HUES64 (cell line): Measurements from ENCODE around the gene DDX6.
A peak's percentile ranks its signal among the peaks of the same experiment; 100 is the strongest.
"Not testable (repeated sequence)": the region's sequence is repeated elsewhere in the genome, so short reads cannot be mapped to it uniquely, and the experiment has no call there.

Source experiments
- H3K27ac ChIP-seq: 2 replicates; pipeline ENCODE4 v1.7.0; 2013; ENCODE audit warnings: low read depth, low read length, inconsistent platforms
- H3K27me3 ChIP-seq: 2 replicates; pipeline ENCODE4 v1.6.1; 2013; ENCODE audit warnings: mild to moderate bottlenecking, low read length; ENCODE audit not compliant: insufficient read depth
- H3K36me3 ChIP-seq: 2 replicates; pipeline ENCODE4 v1.6.1; 2013; ENCODE audit warnings: mild to moderate bottlenecking, low read length; ENCODE audit not compliant: insufficient read depth
- H3K4me1 ChIP-seq: 2 replicates; pipeline ENCODE4 v1.6.1; 2013; ENCODE audit warnings: mild to moderate bottlenecking, low read length, moderate library complexity; ENCODE audit not compliant: insufficient read depth
- H3K4me3 ChIP-seq: 2 replicates; pipeline ENCODE4 v1.5.1; 2013; ENCODE audit warnings: mild to moderate bottlenecking, low read length, moderate library complexity
- H3K9ac ChIP-seq: 2 replicates; pipeline ENCODE4 v1.6.1; 2013; ENCODE audit warnings: mild to moderate bottlenecking, low read depth, low read length
- H3K9me3 ChIP-seq: 2 replicates; pipeline ENCODE4 v1.6.1; 2013; ENCODE audit warnings: low read depth, low read length; ENCODE audit not compliant: insufficient read depth
- WGBS: fragments of 150-250, 120-280 bp; methylation state at CpG from one replicate; pipeline ENCODE4 v1.1.7; 2013; ENCODE audit warnings: missing lambda C conversion rate; 5-methylcytosine and 5-hydroxymethylcytosine counted together

DDX6 gene

GRCh38 chr11:118735203-118735602, 55.8 kb downstream of the DDX6 start:
- 92% methylated on average over 2 of the region's 2 CpGs for WGBS
- peaks cover 21% of the 10 kb centered on the region for H3K9me3 ChIP-seq
- H3K27ac ChIP-seq, result no peak overlapping the region
- peaks cover 21% of the 10 kb centered on the region for H3K36me3 ChIP-seq
- H3K27me3 ChIP-seq, result no peaks in the 10 kb centered on the region
- H3K4me1 ChIP-seq, result peaks cover 6% of the 10 kb centered on the region; the same call in 1 of the 2 replicates
- H3K4me3 ChIP-seq, result no peak overlapping the region
- H3K9ac ChIP-seq, result no peak overlapping the region

GRCh38 chr11:118734031-118734430, 56.9 kb downstream of the DDX6 start:
- no peaks in the 10 kb centered on the region for H3K27me3 ChIP-seq
- H3K36me3 ChIP-seq, result peaks cover 21% of the 10 kb centered on the region
- 71% methylated on average over 4 of the region's 4 CpGs for WGBS
- H3K27ac ChIP-seq, result no peak overlapping the region
- H3K4me1 ChIP-seq, result no peaks in the 10 kb centered on the region; the same call in 1 of the 2 replicates
- H3K9me3 ChIP-seq, result peaks cover 24% of the 10 kb centered on the region
- no peak overlapping the region for H3K4me3 ChIP-seq
- H3K9ac ChIP-seq, result no peak overlapping the region

- H3K4me1 ChIP-seq, H3K4me3 ChIP-seq, H3K27ac ChIP-seq, H3K27me3 ChIP-seq, H3K9ac ChIP-seq: not testable (repeated sequence)
- Histone ChIP-seq H3K9me3 (peaks cover 24% of the 10 kb centered on the region), H3K36me3 (peaks cover 21% of the 10 kb centered on the region)
- 70% methylated on average over 3 of the region's 6 CpGs for WGBS
These were observed 61.2 kb downstream of the DDX6 start for GRCh38 chr11:118729753-118730152.

- H3K4me1 ChIP-seq, H3K9ac ChIP-seq, H3K27me3 ChIP-seq, H3K27ac ChIP-seq: not testable (repeated sequence)
- 96% methylated on average over 10 of the region's 10 CpGs for WGBS
- Histone ChIP-seq H3K36me3 (peaks cover 19% of the 10 kb centered on the region), H3K4me3 (peak overlapping the region; percentile 14; the same call in 1 of the 2 replicates), H3K9me3 (peaks cover 24% of the 10 kb centered on the region)
These were observed 62.9 kb downstream of the DDX6 start for GRCh38 chr11:118728112-118728511.

DNA sequence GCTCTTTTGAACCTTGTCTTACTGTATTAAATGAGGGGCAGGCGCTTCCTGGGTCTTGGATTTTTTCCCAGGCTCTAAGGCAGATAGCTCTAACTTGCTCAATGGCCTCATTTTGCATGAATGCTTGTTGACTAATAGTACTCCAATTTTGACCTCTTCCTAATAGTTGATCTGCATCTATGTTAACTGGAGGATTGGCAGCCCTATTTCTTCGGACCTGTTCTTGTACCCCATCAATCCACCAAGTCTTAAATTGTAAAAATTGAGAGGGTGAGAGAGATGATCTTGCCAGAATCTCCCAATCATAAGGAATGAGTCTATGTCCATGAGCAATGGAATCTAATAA, 63.3 kb downstream of the DDX6 start:
- peak overlapping the region; percentile 14; the same call in 1 of the 2 replicates for H3K4me3 ChIP-seq
- peaks cover 24% of the 10 kb centered on the region for H3K9me3 ChIP-seq
- H3K36me3 ChIP-seq, result peaks cover 20% of the 10 kb centered on the region
- not testable (repeated sequence) for H3K27ac ChIP-seq, H3K4me1 ChIP-seq, H3K9ac ChIP-seq, H3K27me3 ChIP-seq
- no CpG with 5 or more reads among the region's 2 CpGs for WGBS

GRCh38 chr11:118727001-118727720, 63.8 kb downstream of the DDX6 start:
- H3K9ac ChIP-seq, H3K27me3 ChIP-seq, H3K4me3 ChIP-seq, H3K4me1 ChIP-seq, H3K27ac ChIP-seq: not testable (repeated sequence)
- peaks cover 17% of the 10 kb centered on the region for H3K36me3 ChIP-seq
- H3K9me3 ChIP-seq, result peaks cover 21% of the 10 kb centered on the region
- 76% methylated on average over 6 of the region's 8 CpGs for WGBS

GRCh38 chr11:118721478-118722015, 69.4 kb downstream of the DDX6 start:
- peaks cover 11% of the 10 kb centered on the region for H3K36me3 ChIP-seq
- WGBS, result no CpG with 5 or more reads among the region's 10 CpGs
- peak overlapping the region; percentile 71; the same call in 1 of the 2 replicates for H3K27ac ChIP-seq
- not testable (repeated sequence) for H3K4me1 ChIP-seq, H3K9ac ChIP-seq, H3K27me3 ChIP-seq, H3K9me3 ChIP-seq, H3K4me3 ChIP-seq

DNA sequence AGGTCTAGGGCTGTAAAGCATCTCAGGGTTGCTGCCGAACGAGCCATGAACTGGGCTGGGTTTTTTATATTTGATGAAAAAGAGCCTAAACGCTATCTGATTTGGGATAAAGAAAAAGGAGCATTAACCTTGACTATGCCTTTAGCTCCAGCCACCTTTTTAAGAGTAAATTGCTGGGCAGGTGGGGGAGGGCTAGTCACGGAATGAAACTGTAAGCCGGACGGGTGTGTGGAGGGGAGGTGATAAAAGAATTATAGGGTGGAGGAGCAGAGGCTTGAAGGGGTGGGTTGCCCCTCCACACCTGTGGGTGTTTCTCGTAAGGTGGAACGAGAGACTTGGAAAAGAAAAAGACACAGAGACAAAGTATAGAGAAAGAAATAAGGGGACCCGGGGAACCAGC, 70.2 kb downstream of the DDX6 start:
- H3K9me3 ChIP-seq, H3K27me3 ChIP-seq: not testable (repeated sequence)
- peaks cover 11% of the 10 kb centered on the region for H3K36me3 ChIP-seq
- H3K9ac ChIP-seq, result peak overlapping the region; percentile 78
- peak overlapping the region; percentile 88; the same call in 1 of the 2 replicates for H3K27ac ChIP-seq
- WGBS, result 2% methylated on average over 4 of the region's 9 CpGs
- H3K4me3 ChIP-seq, result peak overlapping the region; percentile 59
- peaks cover 11% of the 10 kb centered on the region for H3K4me1 ChIP-seq

DNA sequence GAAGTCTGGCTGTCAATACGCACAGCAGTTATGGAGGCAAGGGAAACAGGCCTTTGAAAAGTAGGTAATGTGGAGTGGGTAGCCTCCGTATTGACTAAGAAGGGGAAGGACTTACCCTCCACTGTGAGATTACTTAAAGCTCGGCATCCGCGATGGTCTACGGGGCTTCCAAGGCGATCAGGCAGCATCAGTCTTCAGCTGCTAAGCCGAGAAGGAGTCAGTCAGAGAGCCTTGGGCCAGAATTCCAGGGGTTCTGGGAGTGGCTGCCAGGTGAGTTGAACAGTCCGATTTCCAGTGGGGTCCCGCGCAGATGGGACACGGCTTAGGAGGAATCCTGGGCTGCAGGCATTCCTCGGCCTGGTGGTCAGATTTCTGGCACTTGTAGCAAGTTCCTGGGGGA, 70.9 kb downstream of the DDX6 start:
- Histone ChIP-seq H3K36me3 (peaks cover 11% of the 10 kb centered on the region), H3K4me3 (peak overlapping the region; percentile 59), H3K4me1 (peaks cover 13% of the 10 kb centered on the region), H3K27ac (peak overlapping the region; percentile 88; the same call in 1 of the 2 replicates), H3K9ac (peak overlapping the region; percentile 78)
- not testable (repeated sequence) for H3K9me3 ChIP-seq, H3K27me3 ChIP-seq
- 9% methylated on average over 13 of the region's 13 CpGs for WGBS

DNA sequence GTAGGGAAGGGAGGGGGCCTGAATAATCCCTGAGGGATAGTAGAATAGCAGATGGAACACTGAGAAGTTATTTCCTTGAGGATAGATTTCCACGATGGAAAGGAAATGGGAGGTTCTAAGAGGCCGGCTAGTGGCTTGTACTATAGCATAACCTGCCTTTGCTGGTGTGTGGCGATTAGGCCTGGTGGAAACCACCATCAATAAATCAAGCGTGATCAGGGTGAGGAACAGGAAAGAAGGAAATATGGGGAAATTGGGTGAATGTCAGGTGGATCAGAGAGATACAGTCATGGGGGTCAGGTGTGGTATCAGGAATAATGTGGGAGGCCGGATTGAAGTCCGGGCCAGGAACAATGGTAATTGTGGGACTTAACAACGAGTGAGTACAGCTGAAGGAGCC, 72.4 kb downstream of the DDX6 start:
- 0 out of 2 replicates have a peak overlapping the region, but pooled peaks have one; percentile 44 for H3K9ac ChIP-seq
- H3K4me3 ChIP-seq, result peak overlapping the region; percentile 59
- peaks cover 17% of the 10 kb centered on the region for H3K4me1 ChIP-seq
- WGBS, result 26% methylated on average over 7 of the region's 7 CpGs
- H3K9me3 ChIP-seq, H3K27me3 ChIP-seq: not testable (repeated sequence)
- H3K27ac ChIP-seq, result peak overlapping the region; percentile 25; the same call in 1 of the 2 replicates
- peaks cover 14% of the 10 kb centered on the region for H3K36me3 ChIP-seq

GRCh38 chr11:118717733-118718132, 73.2 kb downstream of the DDX6 start:
- H3K27me3 ChIP-seq, H3K9me3 ChIP-seq, H3K36me3 ChIP-seq: not testable (repeated sequence)
- WGBS, result 9% methylated on average over 4 of the region's 4 CpGs
- Histone ChIP-seq H3K27ac (peak overlapping the region; percentile 55; the same call in 1 of the 2 replicates), H3K4me1 (peaks cover 17% of the 10 kb centered on the region), H3K4me3 (peak overlapping the region; percentile 59; the same call in 1 of the 2 replicates), H3K9ac (peak overlapping the region; percentile 44; the same call in 1 of the 2 replicates)
